Suprapubic skin (tissue), 4 donors: ENCODE results near the gene AAR2.

Source experiments
- CTCF ChIP-seq, 2 donors: fragments of 200-600 bp in 1 of 2; fragments of 450-650 bp in 1 of 2; sonication (generic) in 1 of 2; IDR thresholded peaks; one replicate each; pipeline ENCODE4 v1.5.1; 2016 to 2019; ENCODE audit warnings: antibody characterized with exemption in 2 of 2, mild to moderate bottlenecking in 1 of 2, moderate library complexity in 1 of 2
- EP300 ChIP-seq: sonication (generic); formaldehyde crosslinking; IDR thresholded peaks from one replicate; pipeline ENCODE4 v1.6.1; 2017; ENCODE audit warnings: antibody characterized with exemption
- POLR2A ChIP-seq, 2 donors: fragments of 450-650 bp; IDR thresholded peaks; one replicate each; pipeline ENCODE4 v1.6.1; 2017; ENCODE audit warnings: antibody characterized with exemption in 2 of 2, mild to moderate bottlenecking in 2 of 2, moderate library complexity in 2 of 2
- POLR2AphosphoS5 ChIP-seq, 3 donors: sonication (generic); formaldehyde crosslinking; IDR thresholded peaks; one replicate each; pipeline ENCODE4 v1.6.1; 2017; ENCODE audit warnings: antibody characterized with exemption in 3 of 3

- TF ChIP-seq POLR2A (IDR thresholded peaks at IDR 0.05) (no peak), CTCF (IDR thresholded peaks at IDR 0.05) (no peak), POLR2AphosphoS5 (IDR thresholded peaks at IDR 0.05) (no peak), EP300 (no peak)
These were observed 29.6 kb upstream of the AAR2 start for GRCh38 chr20:36206641-36207040.
